HL-60 (cell line): ENCODE data around the gene TBC1D7.

Source experiments
- DNase-seq, 2 experiments: peaks; one replicate each; pipeline ENCODE4 v3.0.0-alpha.2; 2010 to 2020; ENCODE audit warnings: low read depth in 1 of 2, low spot score in 1 of 2
- H3K27ac ChIP-seq: fragments of 250-450 bp; sonication (Bioruptor Pico); replicated peaks from 2 replicates; pipeline ENCODE4 v1.5.1; 2020; ENCODE audit warnings: mild to moderate bottlenecking, moderate library complexity
- H3K27me3 ChIP-seq: fragments of 250-450 bp; sonication (Bioruptor Pico); 2 replicates; pipeline ENCODE4 v1.5.1; 2021; ENCODE audit warnings: mild to moderate bottlenecking, moderate library complexity; ENCODE audit not compliant: insufficient read depth, poor library complexity, severe bottlenecking
- H3K4me3 ChIP-seq: replicated peaks from 2 replicates; pipeline ENCODE4 v1.5.1; 2011; ENCODE audit warnings: mild to moderate bottlenecking, control low read depth, low read length; ENCODE audit not compliant: insufficient read depth
- GABPA ChIP-seq: IDR thresholded peaks from 2 replicates; pipeline ENCODE4 v1.6.1; 2012; ENCODE audit warnings: low read depth
- POLR2AphosphoS5 ChIP-seq: IDR thresholded peaks from 2 replicates; pipeline ENCODE4 v1.6.1; 2012; ENCODE audit warnings: low read depth
- SPI1 ChIP-seq: IDR thresholded peaks from 2 replicates; pipeline ENCODE4 v1.6.1; 2012; ENCODE audit warnings: low read depth, mild to moderate bottlenecking, borderline replicate concordance
- TF ChIP-seq, protein P1 (sequence below): IDR thresholded peaks from one replicate; pipeline ENCODE4 v1.5.1; 2011; ENCODE audit warnings: low read length, control low read depth, inconsistent platforms; ENCODE audit not compliant: insufficient read depth
- TF ChIP-seq, protein P2 (sequence below): IDR thresholded peaks from 2 replicates; pipeline ENCODE4 v1.6.1; 2012; ENCODE audit warnings: low read depth; ENCODE audit not compliant: insufficient replicate concordance

The TBC1D7 gene

DNA sequence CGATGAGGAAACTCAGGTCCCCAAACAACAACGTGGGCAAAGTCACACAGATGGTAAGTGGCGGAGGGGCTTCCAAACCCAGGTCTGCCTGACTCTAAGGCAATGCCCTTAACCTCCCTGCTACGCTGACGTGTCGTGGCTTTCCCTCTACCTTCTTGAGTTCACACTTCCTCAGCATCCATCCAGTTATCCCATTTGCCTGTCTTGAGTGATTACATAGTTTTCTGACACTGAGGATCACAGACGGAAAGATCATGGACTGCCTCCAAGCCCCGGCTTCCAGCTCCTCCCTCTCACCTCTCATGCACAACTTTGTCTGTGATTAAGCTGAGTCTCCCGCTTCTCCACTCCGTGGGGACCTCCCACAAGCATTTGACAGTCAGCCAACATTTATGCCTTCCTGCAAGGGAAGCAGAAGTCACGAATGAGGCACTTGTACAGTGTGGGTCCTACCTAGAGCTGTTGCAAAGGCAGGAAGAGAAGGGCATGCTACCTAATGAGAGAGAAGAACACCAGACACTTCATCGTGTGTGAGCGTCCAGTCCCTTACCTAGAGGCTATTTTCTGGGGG is 33.8 kb downstream of the TBC1D7 start:
- Histone ChIP-seq H3K27ac (no peak overlapping the region), H3K4me3 (no peak overlapping the region), H3K27me3 (no peaks in the 10 kb centered on the region)
- peak in 1 of 2 experiments; percentile 51 for DNase-seq
- TF ChIP-seq, protein P1, sequence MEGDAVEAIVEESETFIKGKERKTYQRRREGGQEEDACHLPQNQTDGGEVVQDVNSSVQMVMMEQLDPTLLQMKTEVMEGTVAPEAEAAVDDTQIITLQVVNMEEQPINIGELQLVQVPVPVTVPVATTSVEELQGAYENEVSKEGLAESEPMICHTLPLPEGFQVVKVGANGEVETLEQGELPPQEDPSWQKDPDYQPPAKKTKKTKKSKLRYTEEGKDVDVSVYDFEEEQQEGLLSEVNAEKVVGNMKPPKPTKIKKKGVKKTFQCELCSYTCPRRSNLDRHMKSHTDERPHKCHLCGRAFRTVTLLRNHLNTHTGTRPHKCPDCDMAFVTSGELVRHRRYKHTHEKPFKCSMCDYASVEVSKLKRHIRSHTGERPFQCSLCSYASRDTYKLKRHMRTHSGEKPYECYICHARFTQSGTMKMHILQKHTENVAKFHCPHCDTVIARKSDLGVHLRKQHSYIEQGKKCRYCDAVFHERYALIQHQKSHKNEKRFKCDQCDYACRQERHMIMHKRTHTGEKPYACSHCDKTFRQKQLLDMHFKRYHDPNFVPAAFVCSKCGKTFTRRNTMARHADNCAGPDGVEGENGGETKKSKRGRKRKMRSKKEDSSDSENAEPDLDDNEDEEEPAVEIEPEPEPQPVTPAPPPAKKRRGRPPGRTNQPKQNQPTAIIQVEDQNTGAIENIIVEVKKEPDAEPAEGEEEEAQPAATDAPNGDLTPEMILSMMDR: no peak
- TF ChIP-seq SPI1 (no peak), GABPA (no peak), POLR2AphosphoS5 (no peak)
- TF ChIP-seq, protein P2, sequence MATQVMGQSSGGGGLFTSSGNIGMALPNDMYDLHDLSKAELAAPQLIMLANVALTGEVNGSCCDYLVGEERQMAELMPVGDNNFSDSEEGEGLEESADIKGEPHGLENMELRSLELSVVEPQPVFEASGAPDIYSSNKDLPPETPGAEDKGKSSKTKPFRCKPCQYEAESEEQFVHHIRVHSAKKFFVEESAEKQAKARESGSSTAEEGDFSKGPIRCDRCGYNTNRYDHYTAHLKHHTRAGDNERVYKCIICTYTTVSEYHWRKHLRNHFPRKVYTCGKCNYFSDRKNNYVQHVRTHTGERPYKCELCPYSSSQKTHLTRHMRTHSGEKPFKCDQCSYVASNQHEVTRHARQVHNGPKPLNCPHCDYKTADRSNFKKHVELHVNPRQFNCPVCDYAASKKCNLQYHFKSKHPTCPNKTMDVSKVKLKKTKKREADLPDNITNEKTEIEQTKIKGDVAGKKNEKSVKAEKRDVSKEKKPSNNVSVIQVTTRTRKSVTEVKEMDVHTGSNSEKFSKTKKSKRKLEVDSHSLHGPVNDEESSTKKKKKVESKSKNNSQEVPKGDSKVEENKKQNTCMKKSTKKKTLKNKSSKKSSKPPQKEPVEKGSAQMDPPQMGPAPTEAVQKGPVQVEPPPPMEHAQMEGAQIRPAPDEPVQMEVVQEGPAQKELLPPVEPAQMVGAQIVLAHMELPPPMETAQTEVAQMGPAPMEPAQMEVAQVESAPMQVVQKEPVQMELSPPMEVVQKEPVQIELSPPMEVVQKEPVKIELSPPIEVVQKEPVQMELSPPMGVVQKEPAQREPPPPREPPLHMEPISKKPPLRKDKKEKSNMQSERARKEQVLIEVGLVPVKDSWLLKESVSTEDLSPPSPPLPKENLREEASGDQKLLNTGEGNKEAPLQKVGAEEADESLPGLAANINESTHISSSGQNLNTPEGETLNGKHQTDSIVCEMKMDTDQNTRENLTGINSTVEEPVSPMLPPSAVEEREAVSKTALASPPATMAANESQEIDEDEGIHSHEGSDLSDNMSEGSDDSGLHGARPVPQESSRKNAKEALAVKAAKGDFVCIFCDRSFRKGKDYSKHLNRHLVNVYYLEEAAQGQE: no peak

DNA sequence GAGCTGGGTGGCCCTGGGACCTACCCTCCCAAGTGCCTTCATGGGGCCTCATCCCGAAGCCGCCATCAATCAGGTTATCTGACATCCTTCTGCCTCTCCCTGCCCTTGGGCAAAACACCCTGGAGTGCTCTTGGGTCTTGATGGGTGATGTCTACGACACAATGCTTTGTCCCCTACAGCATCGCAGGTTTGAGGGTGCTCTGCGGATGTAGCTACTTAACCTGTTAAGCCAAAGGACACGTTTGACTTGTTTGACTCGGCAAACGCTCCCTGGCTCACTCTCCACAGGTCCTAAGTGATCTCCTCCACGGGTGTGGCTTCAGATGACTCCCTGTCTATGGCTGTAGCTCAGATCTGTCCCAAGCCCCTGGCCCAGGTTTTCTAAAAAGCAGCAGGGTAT is 35.6 kb downstream of the TBC1D7 start:
- Histone ChIP-seq H3K27me3 (no peaks in the 10 kb centered on the region), H3K4me3 (no peak overlapping the region), H3K27ac (no peak overlapping the region)
- TF ChIP-seq SPI1 (no peak), POLR2AphosphoS5 (no peak), GABPA (no peak)
- TF ChIP-seq, protein P2: no peak
- TF ChIP-seq, protein P1: no peak
- no peak for DNase-seq

DNA sequence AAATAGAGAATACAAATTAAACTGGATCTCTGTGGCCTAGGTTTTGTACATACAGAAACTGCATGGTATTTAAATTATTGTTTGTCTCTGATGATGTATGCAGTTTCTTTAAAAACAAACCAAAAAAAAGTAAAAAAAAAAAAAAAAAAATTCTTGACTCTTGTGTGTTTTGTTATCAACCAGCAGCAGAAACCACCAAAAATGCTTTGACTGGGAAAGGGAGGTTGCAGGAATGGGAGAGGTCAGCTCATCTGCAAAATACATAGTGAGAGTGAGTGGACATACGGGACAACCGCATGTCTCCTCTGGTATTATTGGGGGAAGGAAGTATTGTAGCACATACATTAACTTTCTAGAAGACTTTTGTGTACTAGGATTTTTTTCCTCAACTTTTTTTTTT is 38.0 kb downstream of the TBC1D7 start:
- TF ChIP-seq SPI1 (no peak), GABPA (no peak), POLR2AphosphoS5 (no peak)
- TF ChIP-seq, protein P1: no peak
- H3K27me3 ChIP-seq: no peaks in the 10 kb centered on the region
- H3K27ac ChIP-seq: no peak overlapping the region
- DNase-seq: no peak
- no peak overlapping the region for H3K4me3 ChIP-seq

DNA sequence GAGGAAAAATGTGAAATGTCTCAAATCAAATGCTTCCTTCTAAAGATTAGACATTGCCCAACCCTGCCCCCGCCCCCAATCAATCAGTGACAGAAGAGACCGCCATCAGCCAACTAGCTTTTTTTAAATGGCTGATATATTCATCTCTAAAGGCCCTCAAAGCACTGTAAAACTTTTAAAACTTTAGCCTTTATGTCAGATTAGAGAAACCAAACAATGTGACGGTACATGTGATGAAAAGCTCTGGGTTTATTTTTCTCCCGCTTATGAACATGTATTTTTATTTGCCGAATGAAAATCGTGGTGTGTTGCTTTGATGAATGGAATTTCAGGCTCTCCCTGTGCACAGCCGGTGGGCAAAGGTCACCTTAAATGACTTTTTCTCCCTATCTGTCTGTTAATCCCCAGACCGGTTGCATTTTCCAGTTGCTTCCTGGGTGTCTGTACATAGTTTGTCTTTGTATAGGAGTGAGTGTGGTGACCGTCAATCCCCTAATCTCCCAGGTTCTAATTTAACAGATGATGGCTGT is 38.5 kb downstream of the TBC1D7 start:
- DNase-seq: no peak
- TF ChIP-seq GABPA (no peak), POLR2AphosphoS5 (no peak), SPI1 (no peak)
- TF ChIP-seq, protein P2: no peak
- TF ChIP-seq, protein P1: no peak
- Histone ChIP-seq H3K4me3 (no peak overlapping the region), H3K27ac (no peak overlapping the region), H3K27me3 (no peaks in the 10 kb centered on the region)
